SU-DHL-6 (cell line): ENCODE measurements around the gene SIK3.

Source experiments
- H2AFZ ChIP-seq: fragments of 200-600 bp; sonication (generic); 2 replicates; pipeline ENCODE4 v1.6.1; 2014; ENCODE audit warnings: low read depth, mild to moderate bottlenecking, moderate library complexity, mixed read lengths, antibody characterized with exemption, low read length; ENCODE audit not compliant: severe bottlenecking
- H3F3A ChIP-seq: fragments of 200-600 bp; shearing (Covaris generic); 2 replicates; pipeline ENCODE4 v1.6.0; 2016; ENCODE audit warnings: antibody characterized with exemption, mild to moderate bottlenecking; ENCODE audit not compliant: insufficient read depth
- H3K27ac ChIP-seq: fragments of 200-600 bp; sonication (generic); 2 replicates; pipeline ENCODE4 v1.5.1; 2016; ENCODE audit warnings: low read depth, mild to moderate bottlenecking, low read length, moderate library complexity, mixed read lengths
- H3K27me3 ChIP-seq: fragments of 200-600 bp; sonication (generic), shearing (Covaris generic); 2 replicates; pipeline ENCODE4 v1.6.0; 2014; ENCODE audit warnings: mild to moderate bottlenecking, low read length
- H3K36me3 ChIP-seq: fragments of 200-600 bp; sonication (generic); 2 replicates; pipeline ENCODE4 v1.6.1; 2014; ENCODE audit warnings: mild to moderate bottlenecking, low read length, mixed read lengths
- H3K4me2 ChIP-seq: fragments of 300-600, 200-600 bp; shearing (Covaris generic), sonication (generic); 2 replicates; pipeline ENCODE4 v1.6.0; 2014; ENCODE audit warnings: low read length, low read depth, mild to moderate bottlenecking; ENCODE audit not compliant: poor library complexity, severe bottlenecking
- H3K4me3 ChIP-seq: fragments of 200-600 bp; sonication (generic); 2 replicates; pipeline ENCODE4 v1.5.1; 2014; ENCODE audit warnings: antibody characterized with exemption, low read length, mild to moderate bottlenecking, mixed read lengths; ENCODE audit not compliant: insufficient read depth, poor library complexity, severe bottlenecking
- H3K79me2 ChIP-seq: fragments of 200-600 bp; sonication (generic); 2 replicates; pipeline ENCODE4 v1.6.1; 2014; ENCODE audit warnings: mild to moderate bottlenecking, low read length, moderate library complexity; ENCODE audit not compliant: insufficient read depth
- H3K9ac ChIP-seq: fragments of 200-600 bp; sonication (generic); 2 replicates; pipeline ENCODE4 v1.7.0; 2014; ENCODE audit warnings: mild to moderate bottlenecking, low read length
- H3K9me2 ChIP-seq: fragments of 200-600 bp; sonication (generic); replicated peaks from 2 replicates; pipeline ENCODE4 v1.6.1; 2014; ENCODE audit warnings: low read length; ENCODE audit not compliant: insufficient read depth
- H3K9me3 ChIP-seq: fragments of 200-600 bp; sonication (generic); 2 replicates; pipeline ENCODE4 v1.6.1; 2014; ENCODE audit warnings: low read length, mixed read lengths; ENCODE audit not compliant: insufficient read depth
- H4K20me1 ChIP-seq: fragments of 200-600 bp; sonication (generic); 2 replicates; pipeline ENCODE4 v1.6.1; 2014; ENCODE audit warnings: low read depth, mild to moderate bottlenecking, antibody characterized with exemption, low read length, moderate library complexity, mixed read lengths
- EZH2phosphoT487 ChIP-seq: fragments of 200-600 bp; sonication (generic), shearing (Covaris generic); conservative IDR thresholded peaks from 2 replicates; pipeline ENCODE4 v1.6.1; 2018; ENCODE audit warnings: mild to moderate bottlenecking, antibody characterized with exemption, low read length, moderate library complexity, mixed read lengths
- TF ChIP-seq, protein P1 (sequence below): fragments of 200-600 bp; sonication (generic); IDR thresholded peaks from one replicate; pipeline ENCODE4 v1.5.1; 2017; ENCODE audit warnings: antibody characterized with exemption, mild to moderate bottlenecking, low read length, moderate library complexity; ENCODE audit not compliant: insufficient read depth, poor library complexity, severe bottlenecking

Gene SIK3

DNA sequence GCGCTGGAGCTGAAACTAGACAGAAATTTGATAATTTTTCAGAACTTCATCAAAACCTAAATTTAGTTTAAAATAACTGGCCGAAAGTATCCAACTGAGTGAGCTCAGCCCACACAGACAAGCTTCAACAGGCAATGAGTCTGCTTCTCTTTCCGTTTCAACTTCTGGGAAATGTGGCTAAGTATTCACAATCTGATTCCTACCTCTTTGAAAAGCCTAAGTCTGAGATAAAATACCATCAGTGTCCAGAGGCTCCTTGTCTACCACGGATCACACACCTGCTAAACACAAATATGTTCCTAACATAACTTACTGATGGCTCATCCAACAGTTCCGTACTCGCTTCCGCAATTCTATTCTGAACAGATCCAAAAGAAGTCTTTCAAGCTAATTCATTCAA is 8.5 kb downstream of the SIK3 start:
- no peaks in the 10 kb centered on the region for H3F3A ChIP-seq
- no peak overlapping the region for H3K9ac ChIP-seq
- no peak overlapping the region for H3K4me3 ChIP-seq
- no peak for TF ChIP-seq EZH2phosphoT487
- TF ChIP-seq, protein P1, sequence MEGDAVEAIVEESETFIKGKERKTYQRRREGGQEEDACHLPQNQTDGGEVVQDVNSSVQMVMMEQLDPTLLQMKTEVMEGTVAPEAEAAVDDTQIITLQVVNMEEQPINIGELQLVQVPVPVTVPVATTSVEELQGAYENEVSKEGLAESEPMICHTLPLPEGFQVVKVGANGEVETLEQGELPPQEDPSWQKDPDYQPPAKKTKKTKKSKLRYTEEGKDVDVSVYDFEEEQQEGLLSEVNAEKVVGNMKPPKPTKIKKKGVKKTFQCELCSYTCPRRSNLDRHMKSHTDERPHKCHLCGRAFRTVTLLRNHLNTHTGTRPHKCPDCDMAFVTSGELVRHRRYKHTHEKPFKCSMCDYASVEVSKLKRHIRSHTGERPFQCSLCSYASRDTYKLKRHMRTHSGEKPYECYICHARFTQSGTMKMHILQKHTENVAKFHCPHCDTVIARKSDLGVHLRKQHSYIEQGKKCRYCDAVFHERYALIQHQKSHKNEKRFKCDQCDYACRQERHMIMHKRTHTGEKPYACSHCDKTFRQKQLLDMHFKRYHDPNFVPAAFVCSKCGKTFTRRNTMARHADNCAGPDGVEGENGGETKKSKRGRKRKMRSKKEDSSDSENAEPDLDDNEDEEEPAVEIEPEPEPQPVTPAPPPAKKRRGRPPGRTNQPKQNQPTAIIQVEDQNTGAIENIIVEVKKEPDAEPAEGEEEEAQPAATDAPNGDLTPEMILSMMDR, result no peak
- no peaks in the 10 kb centered on the region for H3K9me3 ChIP-seq
- no peaks in the 10 kb centered on the region for H3K9me2 ChIP-seq
- H2AFZ ChIP-seq, result no peak overlapping the region
- H3K79me2 ChIP-seq, result peaks cover 67% of the 10 kb centered on the region
- H3K27me3 ChIP-seq, result no peaks in the 10 kb centered on the region
- no peak overlapping the region for H3K27ac ChIP-seq
- no peak overlapping the region for H3K4me2 ChIP-seq
- no peaks in the 10 kb centered on the region for H3K36me3 ChIP-seq
- no peaks in the 10 kb centered on the region; the same call in 1 of the 2 replicates for H4K20me1 ChIP-seq

DNA sequence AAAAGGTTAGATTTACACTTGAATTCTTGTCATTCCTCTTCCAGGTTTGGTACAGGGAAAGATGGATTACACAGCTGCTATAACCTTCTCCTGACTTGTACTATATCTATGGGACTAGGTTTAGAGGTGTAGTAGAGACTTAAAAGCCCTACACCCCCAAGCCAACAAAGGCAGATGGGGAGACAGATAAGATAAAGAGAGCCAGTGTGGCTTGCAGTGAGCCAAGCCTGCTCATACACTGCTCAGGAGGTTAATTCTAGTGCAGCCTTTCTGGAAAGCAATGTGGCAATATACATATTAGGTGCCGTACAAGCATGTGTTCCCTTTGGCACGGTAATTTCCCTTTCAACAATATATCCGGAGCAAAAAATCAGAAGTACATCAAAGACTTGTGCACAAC is 10.8 kb downstream of the SIK3 start:
- no peak overlapping the region for H3K9ac ChIP-seq
- H3K9me3 ChIP-seq, result no peaks in the 10 kb centered on the region
- no peak for TF ChIP-seq EZH2phosphoT487
- TF ChIP-seq, protein P1, result no peak
- H2AFZ ChIP-seq, result no peak overlapping the region
- H3K79me2 ChIP-seq, result peaks cover 64% of the 10 kb centered on the region
- H3K36me3 ChIP-seq, result no peaks in the 10 kb centered on the region
- no peaks in the 10 kb centered on the region for H3K9me2 ChIP-seq
- 0 out of 2 replicates have a peak, but pooled peaks cover 4% of the 10 kb centered on the region for H4K20me1 ChIP-seq
- no peak overlapping the region for H3K4me3 ChIP-seq
- H3K27me3 ChIP-seq, result no peaks in the 10 kb centered on the region
- no peaks in the 10 kb centered on the region for H3F3A ChIP-seq
- H3K27ac ChIP-seq, result no peak overlapping the region
- H3K4me2 ChIP-seq, result no peak overlapping the region

DNA sequence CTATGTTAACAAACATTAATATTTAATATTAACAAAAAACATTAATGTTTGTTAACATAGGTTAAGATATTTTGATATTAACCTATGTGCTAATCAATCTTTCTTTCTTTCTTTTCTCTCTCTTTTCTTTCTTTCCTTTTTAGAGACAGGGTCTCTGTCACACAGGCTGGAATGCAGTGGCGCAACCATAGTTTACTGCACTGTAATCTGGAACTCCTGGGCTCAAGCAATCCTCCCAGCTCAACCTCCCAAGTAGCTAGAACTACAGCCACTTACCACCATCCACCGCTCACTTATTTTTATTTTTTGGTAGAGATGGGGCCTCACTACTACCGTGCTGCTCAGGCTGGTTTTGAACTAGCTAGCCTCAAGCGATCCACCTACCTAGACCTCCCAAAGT is 13.2 kb downstream of the SIK3 start:
- Histone ChIP-seq H3K27ac (no peak overlapping the region), H3K79me2 (peaks cover 71% of the 10 kb centered on the region), H2AFZ (no peak overlapping the region), H3K27me3 (no peaks in the 10 kb centered on the region), H3K9ac (no peak overlapping the region), H3K9me3 (no peaks in the 10 kb centered on the region), H3K4me2 (no peak overlapping the region), H3K36me3 (no peaks in the 10 kb centered on the region), H3K4me3 (no peak overlapping the region), H3K9me2 (no peaks in the 10 kb centered on the region), H3F3A (no peaks in the 10 kb centered on the region), H4K20me1 (0 out of 2 replicates have a peak, but pooled peaks cover 4% of the 10 kb centered on the region)
- TF ChIP-seq, protein P1, result no peak
- TF ChIP-seq EZH2phosphoT487, result no peak
